Gastroesophageal sphincter (tissue), 4 donors: ENCODE measurements around the gene KXD1. TPM values are rescaled to one million over a fixed set of nuclear protein-coding genes. Genes with fewer than 3 reads are reported as not detected.

Source experiments
- ATAC-seq: fragments of 150-250 bp; one replicate; pipeline ENCODE4 v1.9.1; 2016; ENCODE audit warnings: mild to moderate bottlenecking, moderate library complexity
- H3K27ac ChIP-seq, 4 donors: fragments of 200-600 bp; sonication (generic) in 3 of 4; 1 replicate in 3 of 4; 2 replicates in 1 of 4; pipeline ENCODE4 v1.5.1; 2016 to 2019
- H3K27me3 ChIP-seq: fragments of 200-600 bp; sonication (generic); one replicate; pipeline ENCODE4 v1.5.1; 2019
- H3K36me3 ChIP-seq, 2 donors: fragments of 200-600 bp; sonication (generic); one replicate each; pipeline ENCODE4 v1.5.1; 2019; ENCODE audit warnings: control low read depth in 1 of 2
- H3K4me1 ChIP-seq, 3 donors: fragments of 200-600 bp; sonication (generic); 1 replicate in 2 of 3; 2 replicates in 1 of 3; pipeline ENCODE4 v1.5.1; 2016 to 2019; ENCODE audit warnings: control low read depth in 2 of 3
- H3K4me3 ChIP-seq, 2 donors: fragments of 200-600 bp; sonication (generic); one replicate each; pipeline ENCODE4 v1.5.1; 2019; ENCODE audit warnings: mild to moderate bottlenecking in 1 of 2, moderate library complexity in 1 of 2
- H3K9me3 ChIP-seq, 3 donors: fragments of 200-600 bp; sonication (generic); one replicate each; pipeline ENCODE4 v1.5.1; 2017 to 2019; ENCODE audit warnings: control low read depth in 2 of 3
- CTCF ChIP-seq, 4 experiments: fragments of 200-600 bp in 2 of 4; fragments of 450-650 bp in 2 of 4; sonication (generic) in 1 of 4; IDR thresholded peaks; one replicate each; pipeline ENCODE4 v1.5.1; 2017 to 2019; ENCODE audit warnings: antibody characterized with exemption in 4 of 4, mild to moderate bottlenecking in 2 of 4, moderate library complexity in 2 of 4
- EP300 ChIP-seq: sonication (generic); formaldehyde crosslinking; IDR thresholded peaks from one replicate; pipeline ENCODE4 v1.6.1; 2017; ENCODE audit warnings: antibody characterized with exemption, mild to moderate bottlenecking
- POLR2A ChIP-seq, 2 donors: fragments of 450-650 bp; IDR thresholded peaks; one replicate each; pipeline ENCODE4 v1.6.1; 2017; ENCODE audit warnings: antibody characterized with exemption in 2 of 2, mild to moderate bottlenecking in 2 of 2, moderate library complexity in 1 of 2
- POLR2AphosphoS5 ChIP-seq: sonication (generic); formaldehyde crosslinking; IDR thresholded peaks from one replicate; pipeline ENCODE4 v1.6.1; 2017; ENCODE audit warnings: antibody characterized with exemption
- WGBS, 2 donors: methylation state at CpG; one replicate each; pipeline ENCODE4 v1.1.5; 2018; ENCODE audit warnings: low coverage in 1 of 2; 5-methylcytosine and 5-hydroxymethylcytosine counted together
- total RNA-seq, 4 donors: library from RNA; depleted of rRNA; stranded (reverse); fragments of >200 nt; gene quantifications; one replicate each; pipeline ENCODE4 v1.1.0, GENCODE V29; 2016

The KXD1 gene
- total RNA-seq, 4 donors from 2014 or later = 130 to 137 (median 135) TPM

- peak; percentile 21 for ATAC-seq
- Histone ChIP-seq H3K4me3 (peak within 1 kb of the TSS; percentile 22 to 50), H3K36me3 (no peaks in the 10 kb centered on the region), H3K27ac (no peak within 1 kb of the TSS), H3K9me3 (no peaks in the 10 kb centered on the region), H3K27me3 (peaks cover 93% of the 10 kb centered on the region), H3K4me1 (peaks cover 0 to 55% (median 33%) of the 10 kb centered on the region in 3 donors)
- 0% methylated on average over 4 of the region's 116 CpGs; no CpG with 5 or more reads in 1 of the 2 donors for WGBS, 2 donors
- TF ChIP-seq CTCF (IDR thresholded peaks at IDR 0.05) = no peak
- no peak for TF ChIP-seq POLR2AphosphoS5
- no peak for TF ChIP-seq EP300
- TF ChIP-seq POLR2A (IDR thresholded peaks at IDR 0.05) = no peak
Measured at GRCh38 chr19:18606281-18607225, 48.9 kb downstream of the KXD1 start, which contains the start of gene CRLF1. CRLF1 (minus strand) TSS chr19:18606799; CDS start chr19:18606656, 143 bp downstream.

- H3K4me1 ChIP-seq = peaks cover 0 to 64% (median 42%) of the 10 kb centered on the region in 3 donors
Measured at GRCh38 chr19:18607226-18608101, 49.8 kb downstream of the KXD1 start.

GRCh38 chr19:18608102-18608804, 50.6 kb downstream of the KXD1 start:
- H3K9me3 ChIP-seq = no peaks in the 10 kb centered on the region
- H3K27ac ChIP-seq = no peak overlapping the region
- WGBS, 2 donors = 27 to 38% methylated on average over 2 to 4 of the region's 5 CpGs
- TF ChIP-seq CTCF (IDR thresholded peaks at IDR 0.05) (no peak), POLR2A (IDR thresholded peaks at IDR 0.05) (no peak), EP300 (no peak), POLR2AphosphoS5 (no peak)
- no peak for ATAC-seq
- H3K27me3 ChIP-seq = peaks cover 97% of the 10 kb centered on the region
- H3K4me1 ChIP-seq = peaks cover 0 to 71% (median 48%) of the 10 kb centered on the region in 3 donors
- H3K36me3 ChIP-seq = no peaks in the 10 kb centered on the region
- no peak overlapping the region for H3K4me3 ChIP-seq

More at GRCh38 chr19:18607226-18608101, 49.8 kb downstream of the KXD1 start:
- Histone ChIP-seq H3K4me3 (peak overlapping the region; percentile 13 to 50), H3K36me3 (no peaks in the 10 kb centered on the region), H3K27me3 (peaks cover 93% of the 10 kb centered on the region), H3K27ac (no peak overlapping the region), H3K9me3 (no peaks in the 10 kb centered on the region)
- ATAC-seq = no peak
- TF ChIP-seq EP300 = no peak
- TF ChIP-seq POLR2AphosphoS5 = no peak
- no peak for TF ChIP-seq CTCF (IDR thresholded peaks at IDR 0.05)
- no peak for TF ChIP-seq POLR2A (IDR thresholded peaks at IDR 0.05)
- 0 to 3% methylated on average over 2 to 12 of the region's 68 CpGs for whole genome bisulfite sequencing, 2 donors

GRCh38 chr19:18608805-18609716, 51.4 kb downstream of the KXD1 start:
- H3K4me3 ChIP-seq = no peak overlapping the region
- peaks cover 0 to 65% (median 45%) of the 10 kb centered on the region in 3 donors for H3K4me1 ChIP-seq
- H3K27me3 ChIP-seq = peaks cover 97% of the 10 kb centered on the region
- no peaks in the 10 kb centered on the region for H3K9me3 ChIP-seq
- WGBS, 2 donors = 63 to 80% methylated on average over 3 to 8 of the region's 9 CpGs
- no peak overlapping the region for H3K27ac ChIP-seq
- no peaks in the 10 kb centered on the region for H3K36me3 ChIP-seq
- TF ChIP-seq POLR2AphosphoS5 (no peak), POLR2A (IDR thresholded peaks at IDR 0.05) (no peak), EP300 (no peak), CTCF (IDR thresholded peaks at IDR 0.05) (no peak)
- ATAC-seq = no peak
